K562 (cell line): Measurements from ENCODE around the gene LRRTM1. TPM values are rescaled to one million over a fixed set of nuclear protein-coding genes. Genes with fewer than 3 reads are reported as not detected.

Experiments used
- ATAC-seq: fragments of 200-7000 bp; cut with Tn5 transposase; 3 replicates; pipeline ENCODE4 v1.9.1; 2020; ENCODE audit warnings: moderate library complexity
- BruUV-seq: library from RNA; stranded (reverse); fragments of 400-500 nt; replicated peaks from 2 replicates; lab custom pipeline; 2021; lab: Mats Ljungman, UMichigan
- CTCF ChIA-PET: fragments of 300-600 bp; formaldehyde crosslinking; extraction: SDS; loops from one replicate; lab custom pipeline; 2021; ENCODE audit warnings: low intra/inter-chr PET ratio; lab: Yijun Ruan, JAX
- POLR2A ChIA-PET: fragments of 300-600, 350-650 bp; sonication (Branson Sonifier 250); formaldehyde crosslinking; extraction: SDS; loops from one replicate; lab custom pipeline; 2021; ENCODE audit warnings: antibody characterized with exemption, inconsistent platforms; lab: Yijun Ruan, JAX
- DNase-seq, 4 experiments: peaks; one replicate each; pipeline versions ENCODE4 v3.0.0 to v3.0.0-alpha.2; 2011 to 2018; ENCODE audit warnings: low spot score in 3 of 4, mixed read lengths in 3 of 4; ENCODE audit errors: extremely low read depth in 1 of 4
- FAIRE-seq: peaks from 2 replicates; lab custom pipeline; 2011; peaks lifted over from hg19 to GRCh38; lab: Jason Lieb, UNC
- H2AFZ ChIP-seq: 2 replicates; pipeline ENCODE4 v1.6.0; 2011; ENCODE audit warnings: low read depth, low read length, control low read depth, inconsistent platforms
- H3K27ac ChIP-seq: fragments of 200-600 bp; 3 replicates; pipeline ENCODE4 v1.8.0; 2011; ENCODE audit warnings: low read depth, mild to moderate bottlenecking, control low read depth, inconsistent platforms, low read length, moderate library complexity, mixed read lengths; ENCODE audit errors: extremely low read depth
- H3K27me3 ChIP-seq, 2 experiments: fragments of 300-600 bp in 1 of 2; 2 replicates in 1 of 2; 3 replicates in 1 of 2; pipeline versions ENCODE4 v1.6.0 to v1.8.0; 2011; ENCODE audit warnings: inconsistent platforms in 2 of 2, low read length in 2 of 2, mild to moderate bottlenecking in 1 of 2, mixed read lengths in 1 of 2, moderate library complexity in 1 of 2; ENCODE audit not compliant: control insufficient read depth in 2 of 2, insufficient read depth in 2 of 2
- H3K36me3 ChIP-seq: fragments of 300-600 bp; 3 replicates; pipeline ENCODE4 v1.8.0; 2011; ENCODE audit warnings: mild to moderate bottlenecking, low read length, inconsistent platforms; ENCODE audit not compliant: control insufficient read depth, insufficient read depth
- H3K4me1 ChIP-seq, 2 experiments: fragments of 200-600 bp in 1 of 2; replicated peaks in 1 of 2; 2 replicates in 1 of 2; 3 replicates in 1 of 2; pipeline versions ENCODE4 v1.5.1 to v1.8.0; 2011; ENCODE audit warnings: inconsistent platforms in 2 of 2, low read length in 2 of 2, mild to moderate bottlenecking in 1 of 2, mixed read lengths in 1 of 2, moderate library complexity in 1 of 2; ENCODE audit not compliant: control insufficient read depth in 2 of 2, insufficient read depth in 2 of 2
- H3K4me2 ChIP-seq: 2 replicates; pipeline ENCODE4 v1.6.1; 2011; ENCODE audit warnings: low read length, control low read depth, inconsistent platforms, mixed read lengths; ENCODE audit not compliant: insufficient read depth
- H3K4me3 ChIP-seq: fragments of 200-600 bp; sonication (generic), shearing (Covaris generic); 2 replicates; pipeline ENCODE4 v1.5.1; 2016; ENCODE audit warnings: control low read depth, inconsistent platforms
- H3K79me2 ChIP-seq: fragments of 200-600 bp; 3 replicates; pipeline ENCODE4 v1.8.0; 2011; ENCODE audit warnings: low read length, inconsistent platforms; ENCODE audit not compliant: control insufficient read depth, insufficient read depth
- H3K9ac ChIP-seq, 2 experiments: 2 replicates each; pipeline versions ENCODE4 v1.6.0 to v1.6.1; 2011; ENCODE audit warnings: low read depth in 2 of 2, low read length in 2 of 2, control low read depth in 1 of 2, inconsistent platforms in 1 of 2, mild to moderate bottlenecking in 1 of 2, mixed read lengths in 1 of 2; ENCODE audit not compliant: insufficient read depth in 1 of 2
- H3K9me1 ChIP-seq: one replicate; pipeline ENCODE4 v1.6.0; 2011; ENCODE audit warnings: inconsistent platforms, mild to moderate bottlenecking, low read length, moderate library complexity; ENCODE audit not compliant: control insufficient read depth, insufficient read depth
- H3K9me3 ChIP-seq: replicated peaks from 2 replicates; pipeline ENCODE4 v1.5.1; 2011; ENCODE audit warnings: low read depth, low read length, inconsistent platforms; ENCODE audit not compliant: control insufficient read depth, insufficient read depth
- H4K20me1 ChIP-seq: replicated peaks from 2 replicates; pipeline ENCODE4 v1.6.1; 2011; ENCODE audit warnings: low read length, inconsistent platforms, mixed read lengths; ENCODE audit not compliant: control insufficient read depth, insufficient read depth
- CBFA2T2 ChIP-seq: fragments of 450-650 bp; conservative IDR thresholded peaks from 2 replicates; pipeline ENCODE4 v1.6.1; 2017; ENCODE audit warnings: mild to moderate bottlenecking
- EGR1 ChIP-seq: fragments of 450-650 bp; conservative IDR thresholded peaks from 2 replicates; pipeline ENCODE4 v1.6.1; 2017; ENCODE audit warnings: mild to moderate bottlenecking
- GATA2 ChIP-seq: sonication (generic); formaldehyde crosslinking; IDR thresholded peaks from 2 replicates; pipeline ENCODE4 v1.4.0; 2020; ENCODE audit warnings: mild to moderate bottlenecking, missing genetic modification reagents
- HNRNPLL ChIP-seq: fragments of 200-400 bp; formaldehyde crosslinking; IDR thresholded peaks from 2 replicates; pipeline ENCODE4 v1.6.1; 2017; ENCODE audit warnings: low read length, low read depth, mild to moderate bottlenecking; ENCODE audit not compliant: poor library complexity, severe bottlenecking
- MAFK ChIP-seq: IDR thresholded peaks from 2 replicates; pipeline ENCODE4 v1.6.1; 2011; ENCODE audit warnings: low read length, improper control_type of control experiment
- NUFIP1 ChIP-seq: fragments of 450-650 bp; IDR thresholded peaks from 2 replicates; pipeline ENCODE4 v1.6.1; 2018; ENCODE audit not compliant: partially characterized antibody
- SMAD2 ChIP-seq: fragments of 150-350 bp; IDR thresholded peaks from 2 replicates; pipeline ENCODE4 v1.6.1; 2014; ENCODE audit warnings: low read depth, mild to moderate bottlenecking, low read length
- SPI1 ChIP-seq: IDR thresholded peaks from 2 replicates; pipeline ENCODE4 v1.6.1; 2011; ENCODE audit warnings: low read depth, low read length, control low read depth, borderline replicate concordance
- ZNF780A ChIP-seq: fragments of 250-450 bp; sonication (Bioruptor Pico); IDR thresholded peaks from 2 replicates; pipeline ENCODE4 v1.5.0; 2021; ENCODE audit warnings: mild to moderate bottlenecking
- WGBS: fragments of 100-300 bp; shearing (Covaris generic); methylation state at CpG from one replicate; pipeline ENCODE4 v1.1.6; 2016; ENCODE audit warnings: low coverage, mixed read lengths; ENCODE audit not compliant: insufficient coverage; ENCODE audit errors: missing lambda C conversion rate; 5-methylcytosine and 5-hydroxymethylcytosine counted together
- in situ Hi-C: fragments of 300-500 bp; cut with MboI; formaldehyde crosslinking; loops from 4 replicates; pipeline ENCODE4 v1.15.0; 2018; ENCODE audit warnings: inconsistent platforms, mixed read lengths
- intact Hi-C: fragments of 100-400 bp; cut with micrococcal nuclease; formaldehyde crosslinking; loops from 2 replicates; pipeline ENCODE4 v1.14.2; 2022
- polyA plus RNA-seq, 8 experiments: library from polyadenylated mRNA; depleted of rRNA in 4 of 8; stranded (reverse) in 5 of 8; unstranded in 3 of 8; fragments of >200 nt; fragmentation: Nextera tagmentation in 2 of 8; fragmentation: Illumina TruSeq in 1 of 8; extraction: Ambion mirVana in 2 of 8; extraction: Trizol in 1 of 8; gene quantifications; 2 replicates each; pipeline versions ENCODE4 v1.2.1 to v1.2.3, GENCODE V29; 2011 to 2014; ENCODE audit warnings: inconsistent platforms in 1 of 8, missing spikeins in 1 of 8
- total RNA-seq, 7 experiments: library from RNA; depleted of rRNA in 6 of 7; stranded (reverse); fragments of >200 nt in 6 of 7; fragmentation: Illumina TruSeq in 2 of 7; extraction: Trizol in 2 of 7; gene quantifications; 2 replicates each; pipeline versions ENCODE4 v1.2.1 to v1.2.3, GENCODE V29; 2011 to 2021; ENCODE audit warnings: low replicate concordance in 1 of 7
- TF ChIP-seq, protein P1 (sequence below): fragments of 250-450 bp; sonication (Bioruptor Pico); IDR thresholded peaks from 2 replicates; pipeline ENCODE4 v1.5.0; 2021
- TF ChIP-seq, protein P2 (sequence below): fragments of 200-800 bp; sonication (Bioruptor generic); IDR thresholded peaks from 2 replicates; pipeline ENCODE4 v1.6.1; 2017; ENCODE audit warnings: missing genetic modification characterization, missing compliant biosample characterization

The LRRTM1 gene
- total and polyA plus RNA-seq, 9 of the 15 experiments (the other 6 are each of a cell fraction or from before 2014, with no cell fraction given), result 0.07 to 0.33 (median 0.11) TPM; not detected in 6

DNA sequence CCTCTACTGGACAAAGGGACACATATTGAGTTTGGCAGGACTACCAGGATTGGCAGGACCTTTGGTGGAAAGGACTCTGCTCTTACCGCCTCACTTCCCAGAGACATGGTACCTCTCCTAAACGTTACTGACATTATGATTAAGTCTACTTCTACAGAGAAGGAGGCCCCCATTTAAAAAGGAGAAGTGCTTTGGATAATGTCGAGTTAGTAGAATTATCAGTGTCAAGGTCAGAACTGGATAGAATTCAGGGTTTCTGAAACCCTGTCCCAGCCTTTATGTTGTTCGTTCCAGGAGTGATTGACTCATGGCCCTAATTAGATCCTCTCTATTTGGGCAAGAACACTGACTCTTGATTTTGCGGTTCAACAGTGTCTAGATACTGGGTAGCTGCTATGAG is 45.8 kb downstream of the LRRTM1 start:
- 19% methylated on average over 5 of the region's 5 CpGs for WGBS
- no TSS peak for BruUV-seq
- intact Hi-C loops (no loop called here), in situ Hi-C loops (no loop called here)
- no peak overlapping the region for H3K4me3 ChIP-seq
- no peak for FAIRE-seq
- no peak for ATAC-seq
- H3K36me3 ChIP-seq, result no peaks in the 10 kb centered on the region
- TF ChIP-seq, protein P1, sequence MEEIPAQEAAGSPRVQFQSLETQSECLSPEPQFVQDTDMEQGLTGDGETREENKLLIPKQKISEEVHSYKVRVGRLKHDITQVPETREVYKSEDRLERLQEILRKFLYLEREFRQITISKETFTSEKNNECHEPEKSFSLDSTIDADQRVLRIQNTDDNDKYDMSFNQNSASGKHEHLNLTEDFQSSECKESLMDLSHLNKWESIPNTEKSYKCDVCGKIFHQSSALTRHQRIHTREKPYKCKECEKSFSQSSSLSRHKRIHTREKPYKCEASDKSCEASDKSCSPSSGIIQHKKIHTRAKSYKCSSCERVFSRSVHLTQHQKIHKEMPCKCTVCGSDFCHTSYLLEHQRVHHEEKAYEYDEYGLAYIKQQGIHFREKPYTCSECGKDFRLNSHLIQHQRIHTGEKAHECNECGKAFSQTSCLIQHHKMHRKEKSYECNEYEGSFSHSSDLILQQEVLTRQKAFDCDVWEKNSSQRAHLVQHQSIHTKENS (CRISPR knock-in tag), result no peak
- TF ChIP-seq SPI1 (peak; percentile 69), EGR1 (no peak)
- H3K4me1 ChIP-seq, result no peaks in the 10 kb centered on the region; a peak in 1 of 5 replicates
- H2AFZ ChIP-seq, result peak overlapping the region; percentile 49
- ChIA-PET CTCF (no interaction called here), POLR2A (interaction anchor here (0.6 kb wide), 1 partner anchor 209 kb away, joined by 3 read pairs; no protein-coding TSS in a partner anchor)
- DNase-seq, result no peak
- H3K79me2 ChIP-seq, result no peaks in the 10 kb centered on the region
- H3K9me1 ChIP-seq, result no peaks in the 10 kb centered on the region
- no peak overlapping the region for H3K27ac ChIP-seq
- H3K27me3 ChIP-seq, result no peaks in the 10 kb centered on the region
- no peaks in the 10 kb centered on the region for H3K9me3 ChIP-seq
- H4K20me1 ChIP-seq, result no peaks in the 10 kb centered on the region
- no peak overlapping the region for H3K4me2 ChIP-seq
- no peak overlapping the region for H3K9ac ChIP-seq

DNA sequence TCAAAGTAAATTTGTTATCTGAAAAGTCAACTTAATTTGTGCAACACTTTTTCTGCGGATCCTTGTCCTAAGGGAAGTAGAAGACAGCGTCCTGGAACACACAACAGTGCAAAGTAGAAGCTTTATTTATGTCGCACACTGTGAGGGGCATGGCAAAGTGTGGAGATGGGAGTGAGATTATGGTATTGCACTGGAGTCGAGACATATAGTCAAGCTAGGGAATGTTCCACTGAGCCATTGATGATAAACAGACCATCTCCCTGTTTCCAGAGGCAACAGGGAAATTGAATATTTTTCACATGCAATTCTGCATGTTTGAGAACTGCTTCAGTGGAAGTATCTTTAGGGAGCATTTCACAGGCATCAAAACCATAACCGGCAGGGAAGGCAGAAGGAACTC is 46.2 kb downstream of the LRRTM1 start:
- in situ Hi-C loops, result no loop called here
- CTCF ChIA-PET, result no interaction called here
- TF ChIP-seq GATA2 (CRISPR knock-in tag) (no peak), CBFA2T2 (no peak), SMAD2 (no peak), ZNF780A (no peak), MAFK (no peak), NUFIP1 (no peak), HNRNPLL (no peak)
- TF ChIP-seq, protein P2, sequence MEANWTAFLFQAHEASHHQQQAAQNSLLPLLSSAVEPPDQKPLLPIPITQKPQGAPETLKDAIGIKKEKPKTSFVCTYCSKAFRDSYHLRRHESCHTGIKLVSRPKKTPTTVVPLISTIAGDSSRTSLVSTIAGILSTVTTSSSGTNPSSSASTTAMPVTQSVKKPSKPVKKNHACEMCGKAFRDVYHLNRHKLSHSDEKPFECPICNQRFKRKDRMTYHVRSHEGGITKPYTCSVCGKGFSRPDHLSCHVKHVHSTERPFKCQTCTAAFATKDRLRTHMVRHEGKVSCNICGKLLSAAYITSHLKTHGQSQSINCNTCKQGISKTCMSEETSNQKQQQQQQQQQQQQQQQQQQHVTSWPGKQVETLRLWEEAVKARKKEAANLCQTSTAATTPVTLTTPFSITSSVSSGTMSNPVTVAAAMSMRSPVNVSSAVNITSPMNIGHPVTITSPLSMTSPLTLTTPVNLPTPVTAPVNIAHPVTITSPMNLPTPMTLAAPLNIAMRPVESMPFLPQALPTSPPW (CRISPR knock-in tag), result no peak

More for the DNA sequence above, 46.2 kb downstream of the LRRTM1 start:
- Histone ChIP-seq H3K4me3 (no peak overlapping the region), H3K9ac (no peak overlapping the region), H3K27ac (no peak overlapping the region), H2AFZ (peak overlapping the region; percentile 49), H3K9me1 (no peaks in the 10 kb centered on the region), H3K4me2 (no peak overlapping the region), H3K27me3 (no peaks in the 10 kb centered on the region), H4K20me1 (no peaks in the 10 kb centered on the region), H3K4me1 (no peaks in the 10 kb centered on the region; a peak in 1 of 5 replicates), H3K9me3 (no peaks in the 10 kb centered on the region), H3K36me3 (no peaks in the 10 kb centered on the region), H3K79me2 (no peaks in the 10 kb centered on the region)
- DNase-seq (no peak), FAIRE-seq (no peak), ATAC-seq (no peak)
- BruUV-seq, result no TSS peak
- intact Hi-C loops, result no loop called here
- POLR2A ChIA-PET, result interaction anchor here (0.6 kb wide), 1 partner anchor 209 kb away, joined by 3 read pairs; no protein-coding TSS in a partner anchor
- WGBS, result 27% methylated on average over 4 of the region's 5 CpGs
